HEK293 (cell line): ENCODE data around the gene INKA2.

ENCODE experiments used
- GLI4 ChIP-seq: fragments of 450-650 bp; formaldehyde crosslinking; IDR thresholded peaks from 2 replicates; pipeline ENCODE4 v1.5.1; 2016; ENCODE audit warnings: missing biosample characterization, missing genetic modification characterization
- GLIS2 ChIP-seq: fragments of 450-650 bp; formaldehyde crosslinking; IDR thresholded peaks from 2 replicates; pipeline ENCODE4 v1.5.1; 2016; ENCODE audit warnings: missing biosample characterization, missing genetic modification characterization
- HIC1 ChIP-seq: fragments of 450-650 bp; formaldehyde crosslinking; IDR thresholded peaks from 2 replicates; pipeline ENCODE4 v1.5.1; 2016; ENCODE audit warnings: missing biosample characterization, missing genetic modification characterization
- KLF16 ChIP-seq: fragments of 450-650 bp; formaldehyde crosslinking; IDR thresholded peaks from 2 replicates; pipeline ENCODE4 v1.5.1; 2017; ENCODE audit warnings: missing biosample characterization, missing genetic modification characterization
- SP7 ChIP-seq: fragments of 450-650 bp; formaldehyde crosslinking; IDR thresholded peaks from 2 replicates; pipeline ENCODE4 v1.5.1; 2016; ENCODE audit warnings: missing biosample characterization, missing genetic modification characterization
- TRIM28 ChIP-seq: IDR thresholded peaks from 2 replicates; pipeline ENCODE4 v1.6.1; 2011; ENCODE audit warnings: low read length, control low read depth, borderline replicate concordance
- TSHZ1 ChIP-seq: fragments of 450-650 bp; formaldehyde crosslinking; IDR thresholded peaks from 2 replicates; pipeline ENCODE4 v1.5.1; 2016; ENCODE audit warnings: missing biosample characterization, missing genetic modification characterization, borderline replicate concordance
- YY1 ChIP-seq: fragments of 450-650 bp; formaldehyde crosslinking; IDR thresholded peaks from 2 replicates; pipeline ENCODE4 v1.5.1; 2018; ENCODE audit warnings: missing biosample characterization, missing genetic modification characterization
- ZBTB21 ChIP-seq: fragments of 450-650 bp; formaldehyde crosslinking; IDR thresholded peaks from 2 replicates; pipeline ENCODE4 v1.5.1; 2017; ENCODE audit warnings: missing biosample characterization, missing genetic modification characterization
- ZNF132 ChIP-seq: fragments of 450-650 bp; formaldehyde crosslinking; IDR thresholded peaks from 2 replicates; pipeline ENCODE4 v1.5.1; 2017; ENCODE audit warnings: missing biosample characterization, missing genetic modification characterization, borderline replicate concordance
- ZNF146 ChIP-seq: fragments of 450-650 bp; formaldehyde crosslinking; IDR thresholded peaks from 2 replicates; pipeline ENCODE4 v1.5.1; 2016; ENCODE audit warnings: missing biosample characterization, missing genetic modification characterization
- ZNF18 ChIP-seq: fragments of 450-650 bp; formaldehyde crosslinking; IDR thresholded peaks from 2 replicates; pipeline ENCODE4 v1.5.1; 2016; ENCODE audit warnings: missing biosample characterization, missing genetic modification characterization
- ZNF223 ChIP-seq: fragments of 450-650 bp; formaldehyde crosslinking; IDR thresholded peaks from 2 replicates; pipeline ENCODE4 v1.5.1; 2016; ENCODE audit warnings: missing biosample characterization, missing genetic modification characterization
- ZNF266 ChIP-seq: fragments of 450-650 bp; formaldehyde crosslinking; IDR thresholded peaks from 2 replicates; pipeline ENCODE4 v1.5.1; 2016; ENCODE audit warnings: missing biosample characterization, missing genetic modification characterization, low read depth
- ZNF274 ChIP-seq, 2 experiments: fragments of 200-500 bp in 1 of 2; fragments of 450-650 bp in 1 of 2; sonication (Bioruptor generic) in 1 of 2; formaldehyde crosslinking in 1 of 2; IDR thresholded peaks; 2 replicates each; pipeline versions ENCODE4 v1.5.1 to v1.6.1; 2014 to 2016; ENCODE audit warnings: borderline replicate concordance in 1 of 2, inconsistent platforms in 1 of 2, low read length in 1 of 2, missing biosample characterization in 1 of 2, missing genetic modification characterization in 1 of 2
- ZNF335 ChIP-seq: fragments of 450-650 bp; formaldehyde crosslinking; conservative IDR thresholded peaks from 2 replicates; pipeline ENCODE4 v1.5.1; 2016; ENCODE audit warnings: missing biosample characterization, missing genetic modification characterization
- ZNF416 ChIP-seq: fragments of 450-650 bp; formaldehyde crosslinking; IDR thresholded peaks from 2 replicates; pipeline ENCODE4 v1.5.1; 2016; ENCODE audit warnings: missing biosample characterization, missing genetic modification characterization
- ZNF654 ChIP-seq: fragments of 450-650 bp; formaldehyde crosslinking; IDR thresholded peaks from 2 replicates; pipeline ENCODE4 v1.5.1; 2016; ENCODE audit warnings: low read depth, missing biosample characterization, missing genetic modification characterization
- ZNF660 ChIP-seq: fragments of 450-650 bp; IDR thresholded peaks from 2 replicates; pipeline ENCODE4 v1.5.1; 2018; ENCODE audit warnings: missing biosample characterization, mild to moderate bottlenecking, missing genetic modification characterization
- ZNF664 ChIP-seq: fragments of 450-650 bp; formaldehyde crosslinking; IDR thresholded peaks from 2 replicates; pipeline ENCODE4 v1.5.1; 2016; ENCODE audit warnings: missing biosample characterization, missing genetic modification characterization
- ZXDB ChIP-seq: fragments of 450-650 bp; formaldehyde crosslinking; IDR thresholded peaks from 2 replicates; pipeline ENCODE4 v1.5.1; 2016; ENCODE audit warnings: missing biosample characterization, missing genetic modification characterization
- TF ChIP-seq, protein P1 (sequence below): fragments of 450-650 bp; formaldehyde crosslinking; IDR thresholded peaks from 2 replicates; pipeline ENCODE4 v1.5.1; 2016; ENCODE audit warnings: missing biosample characterization, missing genetic modification characterization
- TF ChIP-seq, protein P2 (sequence below): fragments of 450-650 bp; formaldehyde crosslinking; IDR thresholded peaks from 2 replicates; pipeline ENCODE4 v1.5.1; 2016; ENCODE audit warnings: missing biosample characterization, missing genetic modification characterization
- TF ChIP-seq, protein P3 (sequence below): fragments of 450-650 bp; formaldehyde crosslinking; IDR thresholded peaks from 2 replicates; pipeline ENCODE4 v1.5.1; 2016; ENCODE audit warnings: missing biosample characterization, missing genetic modification characterization
- TF ChIP-seq, protein P4 (sequence below): fragments of 450-650 bp; formaldehyde crosslinking; IDR thresholded peaks from 2 replicates; pipeline ENCODE4 v1.5.1; 2017; ENCODE audit warnings: missing biosample characterization, missing genetic modification characterization

INKA2 gene

GRCh38 chr1:111747282-111747734 lies 8.1 kb upstream of the INKA2 start (continued):
- TF ChIP-seq HIC1 (peak; percentile 81), ZXDB (tag by site-specific recombination) (peak; percentile 60; the same call in 1 of the 2 replicates), ZBTB21 (no peak), ZNF266 (tag by site-specific recombination) (no peak), SP7 (tag by site-specific recombination) (peak; percentile 75), YY1 (no peak), ZNF223 (tag by site-specific recombination) (no peak), ZNF664 (no peak; the same call in 1 of the 2 replicates), GLIS2 (no peak), ZNF18 (no peak), ZNF132 (tag by site-specific recombination) (no peak), KLF16 (tag by site-specific recombination) (0 out of 2 replicates have a peak, but pooled peaks have one; percentile 35), TRIM28 (peak; percentile 99), TSHZ1 (tag by site-specific recombination) (no peak), ZNF660 (tag by site-specific recombination) (peak; percentile 88), ZNF335 (tag by site-specific recombination) (no peak), ZNF654 (tag by site-specific recombination) (peak; percentile 60), GLI4 (tag by site-specific recombination) (no peak), ZNF146 (no peak), ZNF274 (IDR thresholded peaks at IDR 0.05; ENCODE audit: low read length) (no peak), ZNF274 (tag by site-specific recombination; IDR thresholded peaks at IDR 0.05; ENCODE audit: borderline replicate concordance) (no peak), ZNF416 (tag by site-specific recombination) (no peak)
- TF ChIP-seq, protein P1, sequence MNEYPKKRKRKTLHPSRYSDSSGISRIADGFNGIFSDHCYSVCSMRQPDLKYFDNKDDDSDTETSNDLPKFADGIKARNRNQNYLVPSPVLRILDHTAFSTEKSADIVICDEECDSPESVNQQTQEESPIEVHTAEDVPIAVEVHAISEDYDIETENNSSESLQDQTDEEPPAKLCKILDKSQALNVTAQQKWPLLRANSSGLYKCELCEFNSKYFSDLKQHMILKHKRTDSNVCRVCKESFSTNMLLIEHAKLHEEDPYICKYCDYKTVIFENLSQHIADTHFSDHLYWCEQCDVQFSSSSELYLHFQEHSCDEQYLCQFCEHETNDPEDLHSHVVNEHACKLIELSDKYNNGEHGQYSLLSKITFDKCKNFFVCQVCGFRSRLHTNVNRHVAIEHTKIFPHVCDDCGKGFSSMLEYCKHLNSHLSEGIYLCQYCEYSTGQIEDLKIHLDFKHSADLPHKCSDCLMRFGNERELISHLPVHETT (tag by site-specific recombination) = no peak
- TF ChIP-seq, protein P2, sequence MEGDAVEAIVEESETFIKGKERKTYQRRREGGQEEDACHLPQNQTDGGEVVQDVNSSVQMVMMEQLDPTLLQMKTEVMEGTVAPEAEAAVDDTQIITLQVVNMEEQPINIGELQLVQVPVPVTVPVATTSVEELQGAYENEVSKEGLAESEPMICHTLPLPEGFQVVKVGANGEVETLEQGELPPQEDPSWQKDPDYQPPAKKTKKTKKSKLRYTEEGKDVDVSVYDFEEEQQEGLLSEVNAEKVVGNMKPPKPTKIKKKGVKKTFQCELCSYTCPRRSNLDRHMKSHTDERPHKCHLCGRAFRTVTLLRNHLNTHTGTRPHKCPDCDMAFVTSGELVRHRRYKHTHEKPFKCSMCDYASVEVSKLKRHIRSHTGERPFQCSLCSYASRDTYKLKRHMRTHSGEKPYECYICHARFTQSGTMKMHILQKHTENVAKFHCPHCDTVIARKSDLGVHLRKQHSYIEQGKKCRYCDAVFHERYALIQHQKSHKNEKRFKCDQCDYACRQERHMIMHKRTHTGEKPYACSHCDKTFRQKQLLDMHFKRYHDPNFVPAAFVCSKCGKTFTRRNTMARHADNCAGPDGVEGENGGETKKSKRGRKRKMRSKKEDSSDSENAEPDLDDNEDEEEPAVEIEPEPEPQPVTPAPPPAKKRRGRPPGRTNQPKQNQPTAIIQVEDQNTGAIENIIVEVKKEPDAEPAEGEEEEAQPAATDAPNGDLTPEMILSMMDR (tag by site-specific recombination) = peak; percentile 77
- TF ChIP-seq, protein P3, sequence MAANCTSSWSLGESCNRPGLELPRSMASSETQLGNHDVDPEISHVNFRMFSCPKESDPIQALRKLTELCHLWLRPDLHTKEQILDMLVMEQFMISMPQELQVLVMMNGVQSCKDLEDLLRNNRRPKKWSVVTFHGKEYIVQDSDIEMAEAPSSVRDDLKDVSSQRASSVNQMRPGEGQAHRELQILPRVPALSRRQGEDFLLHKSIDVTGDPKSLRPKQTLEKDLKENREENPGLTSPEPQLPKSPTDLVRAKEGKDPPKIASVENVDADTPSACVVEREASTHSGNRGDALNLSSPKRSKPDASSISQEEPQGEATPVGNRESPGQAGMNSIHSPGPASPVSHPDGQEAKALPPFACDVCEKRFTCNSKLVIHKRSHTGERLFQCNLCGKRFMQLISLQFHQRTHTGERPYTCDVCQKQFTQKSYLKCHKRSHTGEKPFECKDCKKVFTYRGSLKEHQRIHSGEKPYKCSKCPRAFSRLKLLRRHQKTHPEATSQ (tag by site-specific recombination) = peak; percentile 77; the same call in 1 of the 2 replicates
- TF ChIP-seq, protein P4, sequence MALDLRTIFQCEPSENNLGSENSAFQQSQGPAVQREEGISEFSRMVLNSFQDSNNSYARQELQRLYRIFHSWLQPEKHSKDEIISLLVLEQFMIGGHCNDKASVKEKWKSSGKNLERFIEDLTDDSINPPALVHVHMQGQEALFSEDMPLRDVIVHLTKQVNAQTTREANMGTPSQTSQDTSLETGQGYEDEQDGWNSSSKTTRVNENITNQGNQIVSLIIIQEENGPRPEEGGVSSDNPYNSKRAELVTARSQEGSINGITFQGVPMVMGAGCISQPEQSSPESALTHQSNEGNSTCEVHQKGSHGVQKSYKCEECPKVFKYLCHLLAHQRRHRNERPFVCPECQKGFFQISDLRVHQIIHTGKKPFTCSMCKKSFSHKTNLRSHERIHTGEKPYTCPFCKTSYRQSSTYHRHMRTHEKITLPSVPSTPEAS = peak; percentile 58
